H4 (cell line): ENCODE results near the gene GNAS-AS1. TPM values are rescaled to one million over a fixed set of nuclear protein-coding genes. Genes with fewer than 3 reads are reported as not detected.
"Not testable (repeated sequence)": the region's sequence is repeated elsewhere in the genome, so short reads cannot be mapped to it uniquely, and the experiment has no call there.

ENCODE experiments used
- DNase-seq: peaks from one replicate; pipeline ENCODE4 v3.0.0-alpha.2; 2015; ENCODE audit warnings: low spot score
- total RNA-seq: library from RNA; depleted of rRNA; stranded (reverse); fragments of >200 nt; shearing (Covaris generic); gene quantifications from 2 replicates; pipeline ENCODE4 v1.2.3, GENCODE V29; 2014

Gene GNAS-AS1
- total RNA-seq, 1 experiment from 2014 or later: 1.5 TPM

DNA sequence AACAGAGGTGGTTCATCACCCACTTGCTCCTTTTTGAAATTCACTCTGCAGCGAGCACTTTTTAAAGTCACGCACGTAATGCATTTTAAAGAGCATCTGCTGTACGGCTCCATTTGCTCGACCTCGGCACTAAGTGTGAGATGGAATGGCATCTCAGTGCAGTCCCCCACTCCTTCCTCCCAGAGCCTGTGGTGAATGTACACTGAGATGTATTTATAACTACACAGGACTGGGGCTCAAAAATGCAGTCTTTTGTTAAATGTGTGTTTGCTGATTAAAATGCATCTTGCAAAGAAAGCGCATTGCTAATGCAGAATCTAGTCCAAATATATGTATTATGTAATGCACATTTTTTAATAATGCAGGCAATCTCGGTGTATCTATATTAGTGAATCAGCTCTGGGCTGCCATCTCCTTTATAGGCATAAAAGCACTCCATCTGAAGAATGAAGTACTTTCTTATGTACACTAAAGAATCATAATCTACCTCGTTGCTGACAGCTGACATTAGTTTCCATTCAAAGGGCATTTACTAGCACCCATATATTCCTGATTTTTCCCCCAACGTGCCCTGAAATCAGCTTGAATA, 14.0 kb downstream of the GNAS-AS1 start:
- no peak for DNase-seq

DNA sequence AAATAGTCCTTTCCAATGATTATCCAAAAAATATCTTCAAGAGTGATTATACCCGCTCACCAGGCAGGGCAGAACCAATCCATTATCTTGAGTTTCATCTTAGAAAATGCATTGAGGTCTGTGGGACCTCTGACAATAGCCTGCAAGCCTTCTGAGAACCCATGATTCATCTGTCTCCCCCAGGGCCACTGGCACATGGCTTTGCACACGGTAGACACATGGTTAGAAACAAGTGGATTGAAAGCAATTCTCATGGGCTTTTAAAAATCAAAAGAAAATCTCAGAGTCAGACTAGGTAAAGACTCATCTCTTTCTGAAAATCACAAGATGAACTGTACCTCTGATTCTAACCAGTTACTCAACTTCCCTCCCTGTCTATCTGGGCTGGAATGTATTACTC, 15.5 kb downstream of the GNAS-AS1 start:
- DNase-seq: no peak

DNA sequence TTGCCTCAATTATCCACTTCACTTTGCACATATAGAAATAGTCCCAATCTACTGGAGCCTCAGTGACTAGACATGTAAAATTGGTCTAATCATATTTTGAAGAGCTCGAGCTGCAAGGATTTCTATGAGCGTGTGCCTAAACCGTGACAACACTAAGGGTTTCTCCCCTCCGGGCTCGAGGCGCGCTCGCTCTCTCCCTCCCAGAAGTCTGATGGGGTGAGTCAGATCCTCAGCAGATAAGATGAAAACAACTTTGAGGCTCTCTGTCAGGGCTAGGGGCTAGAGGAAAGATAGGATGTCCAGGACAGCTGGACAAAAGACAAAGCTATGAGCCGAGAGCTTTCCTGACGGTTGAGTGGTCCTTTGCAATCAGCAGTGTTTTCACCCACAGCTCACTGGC, 16.8 kb downstream of the GNAS-AS1 start:
- no peak for DNase-seq

DNA sequence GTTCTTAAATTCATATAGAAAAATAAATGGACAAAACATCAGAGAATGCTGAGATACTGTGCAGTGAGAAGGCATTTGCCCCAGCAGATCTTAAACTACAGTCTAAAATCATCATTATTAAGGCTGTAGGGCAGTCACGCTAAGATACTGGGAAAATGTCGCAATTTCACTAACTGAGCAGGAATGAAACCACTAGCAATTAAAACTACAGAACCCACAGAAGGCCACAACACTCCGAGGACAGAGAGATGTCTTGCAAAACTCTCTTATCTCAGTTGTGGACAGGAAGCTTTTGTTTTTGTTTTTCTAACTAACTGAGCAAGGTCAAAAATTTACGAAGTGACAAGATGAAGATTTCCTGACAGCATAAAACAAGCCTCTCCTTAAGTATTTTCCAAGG, 18.2 kb downstream of the GNAS-AS1 start:
- DNase-seq: no peak

DNA sequence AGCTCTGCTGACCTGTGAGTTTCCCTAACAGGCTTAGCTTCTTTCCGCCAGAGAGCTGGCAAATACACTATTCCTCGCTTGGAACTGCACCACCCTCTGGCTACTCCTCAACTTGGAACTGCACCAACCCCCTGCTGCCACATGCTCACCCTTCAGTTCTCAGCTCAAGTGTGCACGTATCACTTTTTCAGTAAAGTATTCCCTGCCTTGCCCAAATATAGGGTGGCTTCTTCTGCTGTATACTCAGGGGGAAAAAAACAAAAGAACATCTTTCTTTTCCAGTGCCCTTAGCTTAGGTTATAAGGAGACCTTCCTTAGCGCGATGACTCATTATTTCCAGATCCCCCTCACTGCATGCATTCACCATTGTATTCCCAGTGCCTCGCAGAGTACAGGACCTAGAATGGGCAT, 21.2 kb downstream of the GNAS-AS1 start:
- no peak for DNase-seq

DNA sequence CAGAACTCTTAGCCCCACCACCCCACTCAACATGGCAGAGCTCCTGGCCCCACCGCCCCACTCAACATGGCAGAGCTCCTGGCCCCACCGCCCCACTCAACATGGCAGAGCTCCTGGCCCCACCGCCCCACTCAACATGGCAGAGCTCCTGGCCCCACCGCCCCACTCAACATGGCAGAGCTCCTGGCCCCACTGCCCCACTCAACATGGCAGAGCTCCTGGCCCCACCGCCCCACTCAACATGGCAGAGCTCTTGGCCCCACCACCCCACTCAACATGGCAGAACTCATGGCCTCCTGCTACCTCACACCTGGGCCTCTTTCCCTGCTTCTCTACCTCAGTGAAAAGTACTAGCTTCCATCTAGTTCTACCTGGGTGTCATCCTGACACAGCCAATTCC, 21.9 kb downstream of the GNAS-AS1 start:
- DNase-seq: not testable (repeated sequence)

DNA sequence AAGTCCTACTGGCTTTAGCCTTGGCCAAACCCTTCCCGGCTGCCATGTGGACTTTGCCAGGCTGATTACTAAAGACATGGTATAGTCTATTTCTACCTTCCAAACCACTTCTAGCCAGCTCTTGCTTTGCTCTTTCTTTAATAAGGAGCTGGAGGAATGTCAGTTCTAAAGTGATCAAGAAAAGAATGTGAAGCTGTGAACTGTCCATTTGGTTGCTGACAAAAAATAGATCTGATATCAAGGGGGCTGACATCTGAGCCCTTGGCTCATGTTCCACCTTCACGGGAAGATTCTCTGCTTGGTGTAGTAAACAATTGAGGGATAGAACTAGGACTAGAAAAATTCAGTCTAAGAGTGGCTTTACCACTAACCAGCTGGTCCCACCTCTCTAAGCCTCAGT, 22.6 kb downstream of the GNAS-AS1 start:
- DNase-seq: no peak

DNA sequence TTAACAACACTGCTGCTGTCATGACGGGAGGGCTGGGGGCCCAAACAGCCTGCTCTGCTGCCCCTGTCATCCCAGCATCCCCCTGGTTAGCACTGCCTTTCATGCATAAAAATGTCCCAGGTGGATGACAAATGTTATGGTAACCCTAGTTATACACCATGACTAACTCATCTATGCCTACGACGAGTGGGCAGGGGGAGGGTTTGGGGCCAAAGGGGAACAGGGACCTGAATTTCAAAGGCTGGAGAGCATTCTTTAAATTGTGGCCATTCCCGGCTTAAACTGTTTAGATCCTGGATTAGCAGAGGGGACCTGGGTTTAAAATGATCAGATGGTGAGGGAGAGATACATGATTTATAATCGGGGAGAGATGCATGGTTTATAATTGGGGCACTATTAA, 24.4 kb downstream of the GNAS-AS1 start:
- no peak for DNase-seq

DNA sequence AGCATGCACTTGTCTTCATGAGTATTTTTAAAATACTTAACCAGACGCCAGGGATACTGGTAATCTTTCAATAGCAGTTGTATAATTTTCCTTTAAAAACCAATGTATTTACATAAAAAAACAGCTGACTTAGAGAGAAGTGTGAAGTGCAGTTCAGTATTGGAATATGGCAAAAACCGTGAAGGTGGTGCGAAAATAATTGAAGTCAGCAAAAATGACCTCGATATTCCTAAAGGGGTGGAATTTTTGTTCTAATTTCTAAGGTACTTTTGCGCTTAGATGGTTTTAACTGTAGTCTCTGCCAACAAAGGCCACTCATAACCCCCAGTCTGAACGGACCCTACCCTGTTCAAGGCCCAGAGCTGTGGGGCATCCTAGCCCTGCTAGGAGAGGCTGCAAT, 25.3 kb downstream of the GNAS-AS1 start:
- no peak for DNase-seq

DNA sequence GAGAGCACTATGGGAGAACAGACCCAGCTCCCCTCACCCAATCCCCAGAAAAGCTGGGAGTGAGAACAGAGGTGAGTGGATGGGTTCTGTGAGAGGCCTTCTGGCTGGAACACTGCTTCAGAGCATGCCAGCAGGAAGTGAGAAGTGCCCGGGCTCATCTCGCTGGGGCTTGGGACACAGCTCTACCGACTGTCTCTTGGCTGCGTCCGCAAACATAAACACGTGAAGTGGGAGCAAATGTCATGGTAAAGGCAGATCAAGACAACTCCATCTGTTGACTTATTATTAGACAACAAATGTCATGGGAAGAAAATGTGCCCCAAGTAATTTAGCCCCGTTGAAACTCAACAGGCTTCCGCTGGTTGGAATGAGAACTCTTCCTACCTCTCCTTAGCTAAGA, 25.9 kb downstream of the GNAS-AS1 start:
- no peak for DNase-seq

DNA sequence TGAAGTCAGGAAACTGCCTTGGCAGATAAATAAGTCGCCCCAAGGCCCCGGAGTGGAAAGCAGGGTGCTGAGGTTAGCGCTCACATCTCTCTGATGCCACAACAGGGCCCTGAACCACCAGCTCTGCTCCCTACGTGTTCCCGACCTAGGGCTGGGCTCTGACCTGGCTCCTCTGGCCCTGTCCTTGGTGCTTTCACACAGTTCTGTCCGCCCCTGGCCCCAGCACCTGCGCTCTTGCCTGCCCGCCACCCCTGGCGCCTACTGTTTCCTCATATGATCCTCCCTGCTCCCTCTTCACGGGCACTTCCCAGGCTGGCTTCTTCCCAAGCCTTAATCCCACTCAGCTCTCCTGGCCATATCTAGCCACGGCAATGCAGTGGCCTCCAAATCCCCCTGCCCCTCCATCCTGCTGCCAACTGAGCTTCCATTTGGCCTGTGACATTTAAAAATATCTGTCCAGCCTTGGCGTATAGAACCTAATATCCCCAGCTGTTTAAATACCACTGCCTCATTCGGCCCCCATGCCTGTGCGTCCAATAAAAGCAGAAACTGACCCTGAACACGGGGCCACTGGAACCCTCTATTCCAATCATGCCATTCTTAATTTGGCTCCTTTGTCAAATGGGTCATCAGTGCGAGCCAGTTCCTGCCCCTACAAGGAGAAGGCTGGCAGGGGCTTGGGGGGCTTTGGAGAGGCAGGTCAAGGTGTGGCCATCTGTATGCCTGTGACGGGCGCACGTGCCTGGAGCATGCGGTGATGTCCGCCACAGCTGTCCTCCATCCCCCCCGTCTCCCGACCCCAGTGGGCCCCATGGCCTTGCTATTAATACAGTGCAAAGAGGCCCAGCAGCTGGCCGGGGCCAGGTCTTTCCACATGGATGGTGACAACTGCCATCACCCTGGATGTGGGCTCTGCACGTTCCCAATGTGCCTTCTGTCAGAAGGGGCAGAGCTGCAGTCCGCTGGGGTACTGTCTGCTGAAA, 27.7 kb downstream of the GNAS-AS1 start:
- no peak for DNase-seq

DNA sequence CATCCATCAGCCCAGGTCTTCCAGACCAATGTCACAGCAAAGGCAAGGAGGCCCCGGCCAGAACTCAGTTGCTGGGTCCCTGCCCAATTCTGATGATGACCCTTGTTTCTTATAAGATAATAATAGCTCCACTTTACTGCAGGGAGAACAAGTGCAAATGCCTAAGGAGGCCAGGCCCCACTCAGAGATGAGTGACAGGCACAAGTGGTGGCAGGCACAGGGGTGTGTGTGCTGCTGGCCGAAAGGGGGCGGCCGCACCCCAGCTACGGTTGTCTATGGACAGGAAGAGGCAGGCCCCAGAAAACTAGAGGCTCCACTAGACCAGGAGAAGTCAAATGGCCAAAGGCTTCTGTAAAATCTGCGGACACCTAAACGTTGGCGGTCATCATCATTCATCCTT, 28.6 kb downstream of the GNAS-AS1 start:
- no peak for DNase-seq

DNA sequence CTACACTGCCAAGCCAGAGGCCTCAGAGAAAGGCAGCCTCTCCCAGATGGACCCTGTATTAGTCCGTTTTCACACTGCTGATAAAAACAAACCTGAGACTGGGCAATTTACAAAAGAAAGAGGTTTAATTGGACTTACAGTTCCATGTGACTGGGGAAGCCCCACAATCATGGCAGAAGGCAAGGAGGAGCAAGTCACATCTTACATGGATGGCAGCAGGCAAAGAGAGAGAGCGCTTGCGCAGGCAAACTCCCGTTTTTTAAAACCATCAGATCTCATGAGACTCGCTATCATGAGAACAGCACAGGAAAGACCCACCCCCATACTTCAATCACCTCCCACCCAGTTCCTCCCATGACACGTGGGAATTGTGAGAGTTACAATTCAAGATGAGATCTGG, 30.2 kb downstream of the GNAS-AS1 start:
- not testable (repeated sequence) for DNase-seq

DNA sequence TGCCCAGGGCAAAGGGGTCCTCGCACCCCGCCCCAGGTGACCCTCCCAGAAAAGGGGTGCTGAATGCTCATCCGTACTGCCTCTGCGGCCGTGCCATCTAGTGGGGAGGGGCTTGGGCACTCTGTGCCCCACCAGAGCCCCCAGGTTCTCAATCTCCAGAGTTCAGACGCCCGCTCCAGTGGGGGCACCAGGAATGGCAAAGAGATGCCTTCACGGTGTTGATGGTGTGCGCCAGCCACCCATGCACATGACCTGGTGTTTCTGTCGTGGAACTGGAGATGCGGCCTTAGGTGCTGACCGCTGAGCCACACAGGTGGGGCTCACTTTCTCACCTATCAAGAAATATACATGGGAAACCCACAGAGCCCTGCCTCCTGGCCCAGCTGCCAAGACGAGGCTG, 30.8 kb downstream of the GNAS-AS1 start:
- DNase-seq: no peak

DNA sequence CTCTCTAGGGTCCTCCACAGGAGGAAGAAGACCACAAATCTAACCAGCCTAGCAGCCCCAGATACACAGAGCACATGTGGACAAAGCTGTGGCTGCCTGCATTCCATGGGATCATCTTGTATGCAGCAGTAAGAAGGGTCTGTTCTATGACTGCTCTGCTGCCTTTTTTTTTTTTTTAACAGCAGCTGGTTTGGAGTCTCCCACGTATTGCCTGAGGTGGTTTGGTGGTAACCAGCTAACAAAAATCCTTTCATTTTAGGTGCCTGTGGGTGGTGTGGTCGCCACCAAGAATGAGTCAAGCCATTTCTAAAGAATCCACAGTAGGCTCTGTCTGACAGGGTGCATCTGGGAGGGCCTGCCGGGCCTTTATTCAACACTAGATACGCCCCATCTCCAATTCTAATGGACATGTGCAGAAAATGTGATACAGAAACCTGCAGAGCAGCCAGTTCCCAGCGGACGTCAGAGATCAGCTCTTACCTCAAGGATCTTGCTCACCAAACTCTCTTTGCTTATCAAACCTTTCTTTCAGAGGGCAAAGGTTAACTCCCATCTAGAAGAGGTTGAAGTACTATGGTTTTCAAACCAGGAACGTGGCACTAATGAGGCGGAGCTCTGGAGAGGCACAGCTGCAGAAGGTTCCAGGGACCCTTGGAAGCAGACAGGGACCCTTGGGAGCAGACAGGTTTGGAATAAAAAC, 32.0 kb downstream of the GNAS-AS1 start:
- DNase-seq: peak; percentile 95

DNA sequence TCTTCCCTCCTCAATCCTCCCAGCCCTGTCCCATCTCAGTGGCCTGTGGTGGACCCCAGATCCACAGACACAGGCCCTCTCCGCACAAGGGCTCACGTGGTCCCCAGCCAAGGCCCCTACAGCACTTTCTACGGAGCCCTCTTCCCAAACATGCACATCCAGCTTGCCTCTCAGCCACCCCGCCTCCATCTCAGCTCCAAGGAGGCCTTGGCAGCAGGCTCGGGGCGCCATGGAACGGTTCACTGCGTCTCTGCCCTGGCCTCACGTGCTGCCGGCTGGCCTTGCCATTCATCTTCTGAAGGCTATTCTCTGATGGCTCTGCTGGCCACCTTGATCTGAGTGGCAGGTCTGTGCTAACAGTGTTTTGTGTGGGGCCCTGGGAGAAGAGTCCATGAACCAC, 33.0 kb downstream of the GNAS-AS1 start:
- DNase-seq: no peak

DNA sequence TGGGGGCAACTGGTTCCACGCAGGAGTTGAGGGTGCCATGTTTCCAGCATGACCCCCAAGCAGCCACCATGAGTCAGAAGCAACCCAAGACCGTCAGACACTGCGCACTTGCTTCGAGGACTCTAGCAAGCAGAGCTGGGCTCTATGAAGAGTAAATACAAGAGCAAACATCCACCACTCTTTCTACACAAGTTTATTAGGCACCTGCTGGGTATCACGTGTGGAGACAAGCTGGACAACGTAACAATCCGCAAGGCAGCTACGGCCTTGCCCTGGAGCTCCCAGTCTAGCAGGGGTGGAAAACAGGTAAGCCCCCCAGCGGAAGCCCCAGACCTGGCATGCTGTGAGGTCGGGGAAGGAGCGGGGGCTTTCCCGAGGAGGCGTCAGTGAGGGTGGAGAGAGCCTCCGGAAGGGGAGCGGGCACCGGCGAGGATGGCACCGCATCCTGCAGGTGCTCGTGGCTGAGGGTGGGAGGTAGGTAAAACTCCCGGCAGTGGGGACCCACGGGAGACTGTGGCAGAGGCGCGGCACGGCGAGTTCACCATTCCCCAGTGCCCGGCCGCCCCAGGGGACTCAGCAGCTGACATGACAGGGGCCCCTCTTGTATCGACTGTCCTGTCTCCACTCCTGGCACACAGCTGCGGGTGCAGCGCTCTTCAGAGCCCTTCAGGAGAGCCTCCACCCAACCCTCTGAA, 33.6 kb downstream of the GNAS-AS1 start:
- DNase-seq: no peak

DNA sequence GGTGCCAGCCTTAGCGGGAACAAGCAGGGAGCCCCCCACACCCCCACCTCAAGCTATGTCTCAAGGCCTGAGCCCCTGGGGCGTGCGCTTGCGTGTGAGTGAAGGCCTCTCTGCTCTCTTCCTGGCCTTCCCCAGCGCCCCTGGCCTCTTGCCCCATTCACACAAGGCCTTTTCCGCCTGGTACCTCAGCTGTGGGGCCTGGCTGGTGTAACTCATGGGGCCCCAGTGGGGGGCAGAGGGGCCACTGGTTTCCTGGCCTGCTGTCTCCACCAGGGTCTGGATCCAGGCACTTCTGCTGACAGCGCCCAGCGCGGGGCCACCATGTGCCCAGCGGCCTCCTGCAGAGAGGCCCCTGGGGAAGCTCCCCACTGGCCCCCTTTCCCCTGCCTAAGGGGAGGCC, 34.7 kb downstream of the GNAS-AS1 start:
- DNase-seq: no peak

DNA sequence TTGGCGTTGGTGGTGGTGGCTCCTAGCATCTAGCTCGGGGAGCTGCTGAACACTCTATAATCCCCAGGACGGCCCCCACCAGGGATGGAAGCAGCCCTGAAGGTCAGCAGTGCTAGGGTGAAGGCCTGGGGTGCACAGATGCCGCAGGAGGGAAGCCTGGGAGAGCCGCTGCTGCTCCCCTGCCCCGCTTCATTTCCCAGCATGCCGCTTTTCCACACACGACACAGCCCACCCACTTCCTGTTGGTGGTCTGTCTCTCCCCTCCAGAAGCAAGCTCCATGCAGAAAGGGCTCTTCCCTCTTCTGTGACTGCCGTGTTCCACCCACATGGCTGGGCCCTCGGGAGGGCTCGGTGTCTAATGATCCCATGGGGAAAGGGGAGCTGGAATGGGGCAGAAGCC, 35.3 kb downstream of the GNAS-AS1 start:
- no peak for DNase-seq

DNA sequence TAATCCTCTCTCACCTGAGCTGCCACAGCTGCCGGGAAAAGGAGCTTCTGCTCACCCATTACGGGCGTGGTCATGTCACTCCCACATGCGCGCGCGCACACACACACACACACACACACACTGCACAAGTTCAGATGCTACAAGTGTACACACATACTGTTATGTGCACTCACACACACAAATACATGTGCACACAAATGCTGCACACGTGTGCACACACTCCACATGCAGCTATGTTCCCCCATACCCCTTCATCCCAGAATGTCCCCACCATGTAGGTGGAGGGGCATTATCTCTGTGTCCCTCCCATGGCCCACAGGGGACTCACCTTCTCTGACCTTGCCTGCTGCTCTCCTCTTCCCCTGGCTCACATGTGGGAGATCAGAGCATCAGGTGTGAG, 37.3 kb downstream of the GNAS-AS1 start:
- DNase-seq: no peak

DNA sequence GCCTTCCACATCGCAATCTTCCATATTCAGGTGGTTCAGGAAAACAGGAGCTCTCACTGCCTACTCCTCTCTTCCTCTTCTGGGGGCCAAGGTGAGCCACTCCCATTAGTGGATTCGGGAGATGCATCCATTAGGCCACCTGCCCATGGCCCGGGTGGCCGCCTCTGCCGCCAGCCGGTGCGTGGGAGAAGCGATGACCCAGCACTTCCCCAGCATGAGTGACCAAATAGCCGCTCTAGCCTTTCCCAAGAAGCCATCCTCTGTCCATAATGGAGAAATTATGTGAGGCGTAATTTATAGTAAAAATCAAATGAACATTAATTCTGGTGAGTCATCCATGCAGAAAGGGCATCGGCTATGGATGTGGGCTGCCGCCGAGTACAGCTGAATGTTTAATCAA, 39.4 kb downstream of the GNAS-AS1 start:
- DNase-seq: no peak

DNA sequence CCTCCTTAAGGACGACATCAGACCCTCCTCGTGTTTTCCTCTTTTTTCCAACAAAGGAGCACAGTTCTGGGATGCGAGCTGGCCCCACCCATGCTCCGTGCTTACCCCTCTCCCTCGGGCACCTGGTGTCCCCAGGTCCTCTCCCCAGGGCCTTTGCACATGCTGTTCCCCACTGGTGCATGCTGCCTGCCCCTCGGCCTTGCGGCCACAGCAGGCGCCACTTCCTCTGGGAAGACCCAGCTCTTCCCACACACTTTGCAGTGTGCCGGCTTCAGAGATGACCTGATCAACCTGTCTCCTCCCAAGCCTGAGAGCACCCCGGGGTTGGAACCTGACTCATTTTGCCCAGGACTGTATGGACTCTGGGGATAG, 39.8 kb downstream of the GNAS-AS1 start:
- DNase-seq: no peak
